ENCODE results near the gene TEX44. TPM values are rescaled to one million over a fixed set of nuclear protein-coding genes. Genes with fewer than 3 reads are reported as not detected.

TEX44 gene
- total and polyA plus RNA-seq, 2 of the 13 experiments (the other 11 are each of a cell fraction or from before 2014, with no cell fraction given) = not detected

DNA sequence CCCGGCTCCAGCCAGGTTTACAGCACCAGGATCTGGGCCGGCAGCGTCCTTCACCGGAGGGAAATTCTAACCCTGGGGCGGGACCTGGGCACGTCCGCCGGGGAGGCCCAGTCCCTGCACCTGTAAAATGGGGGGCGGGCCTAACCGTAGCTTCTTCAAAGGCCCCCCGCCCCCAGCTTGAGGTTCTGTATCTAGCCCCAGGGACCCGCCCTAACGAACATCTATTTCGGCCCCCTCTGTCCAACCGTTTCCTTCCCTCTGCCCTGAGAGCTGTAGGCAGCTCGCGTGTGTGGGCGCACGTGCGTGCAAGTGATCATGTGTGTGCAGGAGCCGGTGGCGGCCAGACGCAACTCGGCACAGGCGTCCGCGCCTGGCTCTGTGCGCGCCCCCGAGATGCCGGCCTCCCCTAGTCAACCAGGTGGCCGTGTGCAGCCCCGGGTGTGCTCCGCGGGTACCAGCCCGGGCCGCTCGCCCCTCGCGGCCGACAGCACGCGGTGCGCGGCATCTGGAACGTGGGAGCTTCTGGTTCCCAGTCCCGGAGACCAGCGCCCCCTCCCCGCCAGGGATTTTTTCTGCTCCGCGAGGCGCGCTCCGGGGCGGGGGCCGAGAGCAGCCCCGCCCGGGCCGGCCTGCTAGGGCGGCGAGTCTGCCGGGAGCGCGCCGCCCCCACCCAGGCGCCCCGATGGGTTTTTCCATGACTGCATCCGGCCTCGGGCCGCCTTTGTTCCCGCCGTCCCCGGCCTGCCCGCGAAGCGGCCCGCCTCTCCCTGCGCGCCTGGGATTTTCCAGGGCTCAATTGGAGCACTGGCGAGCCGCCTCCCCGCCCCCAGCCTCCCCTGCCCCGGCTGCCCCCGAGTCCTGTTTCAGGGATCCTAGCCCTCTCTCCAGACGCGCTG lies 21.2 kb downstream of the TEX44 start (continued):
- TF ChIP-seq, protein P1, sequence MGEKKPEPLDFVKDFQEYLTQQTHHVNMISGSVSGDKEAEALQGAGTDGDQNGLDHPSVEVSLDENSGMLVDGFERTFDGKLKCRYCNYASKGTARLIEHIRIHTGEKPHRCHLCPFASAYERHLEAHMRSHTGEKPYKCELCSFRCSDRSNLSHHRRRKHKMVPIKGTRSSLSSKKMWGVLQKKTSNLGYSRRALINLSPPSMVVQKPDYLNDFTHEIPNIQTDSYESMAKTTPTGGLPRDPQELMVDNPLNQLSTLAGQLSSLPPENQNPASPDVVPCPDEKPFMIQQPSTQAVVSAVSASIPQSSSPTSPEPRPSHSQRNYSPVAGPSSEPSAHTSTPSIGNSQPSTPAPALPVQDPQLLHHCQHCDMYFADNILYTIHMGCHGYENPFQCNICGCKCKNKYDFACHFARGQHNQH (CRISPR knock-in tag; IDR thresholded peaks at IDR 0.05) = peak; percentile 69
- TF ChIP-seq ZNF343 (CRISPR knock-in tag; IDR thresholded peaks at IDR 0.05) (peak; percentile 83; the same call in 1 of the 2 replicates), ZNF160 (CRISPR knock-in tag; IDR thresholded peaks at IDR 0.05) (no peak), ZNF619 (CRISPR knock-in tag; IDR thresholded peaks at IDR 0.05) (no peak), ISX (CRISPR knock-in tag; conservative IDR thresholded peaks at IDR 0.05) (no peak; the same call in 1 of the 2 replicates), PRMT3 (CRISPR knock-in tag; IDR thresholded peaks at IDR 0.05; ENCODE audit: borderline replicate concordance, low read depth) (no peak), NR2F1 (CRISPR knock-in tag; IDR thresholded peaks at IDR 0.05) (no peak), RORA (CRISPR knock-in tag; IDR thresholded peaks at IDR 0.05) (no peak), ZNF788 (CRISPR knock-in tag; IDR thresholded peaks at IDR 0.05; ENCODE audit: borderline replicate concordance) (peak; percentile 72; the same call in 1 of the 2 replicates), NR2C2 (CRISPR knock-in tag; IDR thresholded peaks at IDR 0.05; ENCODE audit: borderline replicate concordance) (peak; percentile 46), EEA1 (CRISPR knock-in tag; IDR thresholded peaks at IDR 0.05; ENCODE audit: borderline replicate concordance) (peak; percentile 96), ARID5B (CRISPR knock-in tag; IDR thresholded peaks at IDR 0.05) (peak; percentile 60), ZNF234 (CRISPR knock-in tag; conservative IDR thresholded peaks at IDR 0.05) (no peak), TERF1 (CRISPR knock-in tag; IDR thresholded peaks at IDR 0.05) (peak; percentile 25; the same call in 1 of the 2 replicates), ZNF768 (CRISPR knock-in tag; IDR thresholded peaks at IDR 0.05) (peak; percentile 82), ARID2 (CRISPR knock-in tag; IDR thresholded peaks at IDR 0.05; ENCODE audit: borderline replicate concordance) (no peak), FOSL1 (CRISPR knock-in tag; IDR thresholded peaks at IDR 0.05; ENCODE audit: borderline replicate concordance) (0 out of 2 replicates have a peak, but pooled peaks have one; percentile 38)
- TF ChIP-seq, protein P2, sequence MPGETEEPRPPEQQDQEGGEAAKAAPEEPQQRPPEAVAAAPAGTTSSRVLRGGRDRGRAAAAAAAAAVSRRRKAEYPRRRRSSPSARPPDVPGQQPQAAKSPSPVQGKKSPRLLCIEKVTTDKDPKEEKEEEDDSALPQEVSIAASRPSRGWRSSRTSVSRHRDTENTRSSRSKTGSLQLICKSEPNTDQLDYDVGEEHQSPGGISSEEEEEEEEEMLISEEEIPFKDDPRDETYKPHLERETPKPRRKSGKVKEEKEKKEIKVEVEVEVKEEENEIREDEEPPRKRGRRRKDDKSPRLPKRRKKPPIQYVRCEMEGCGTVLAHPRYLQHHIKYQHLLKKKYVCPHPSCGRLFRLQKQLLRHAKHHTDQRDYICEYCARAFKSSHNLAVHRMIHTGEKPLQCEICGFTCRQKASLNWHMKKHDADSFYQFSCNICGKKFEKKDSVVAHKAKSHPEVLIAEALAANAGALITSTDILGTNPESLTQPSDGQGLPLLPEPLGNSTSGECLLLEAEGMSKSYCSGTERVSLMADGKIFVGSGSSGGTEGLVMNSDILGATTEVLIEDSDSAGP (CRISPR knock-in tag; IDR thresholded peaks at IDR 0.05; ENCODE audit: borderline replicate concordance) = peak; percentile 71
